Measurements from ENCODE around the gene KAT5. TPM values are rescaled to one million over a fixed set of nuclear protein-coding genes. Genes with fewer than 3 reads are reported as not detected.

KAT5 gene
- 10 to 100 TPM; 49.0 to 50.5 TPM for total RNA-seq

DNA sequence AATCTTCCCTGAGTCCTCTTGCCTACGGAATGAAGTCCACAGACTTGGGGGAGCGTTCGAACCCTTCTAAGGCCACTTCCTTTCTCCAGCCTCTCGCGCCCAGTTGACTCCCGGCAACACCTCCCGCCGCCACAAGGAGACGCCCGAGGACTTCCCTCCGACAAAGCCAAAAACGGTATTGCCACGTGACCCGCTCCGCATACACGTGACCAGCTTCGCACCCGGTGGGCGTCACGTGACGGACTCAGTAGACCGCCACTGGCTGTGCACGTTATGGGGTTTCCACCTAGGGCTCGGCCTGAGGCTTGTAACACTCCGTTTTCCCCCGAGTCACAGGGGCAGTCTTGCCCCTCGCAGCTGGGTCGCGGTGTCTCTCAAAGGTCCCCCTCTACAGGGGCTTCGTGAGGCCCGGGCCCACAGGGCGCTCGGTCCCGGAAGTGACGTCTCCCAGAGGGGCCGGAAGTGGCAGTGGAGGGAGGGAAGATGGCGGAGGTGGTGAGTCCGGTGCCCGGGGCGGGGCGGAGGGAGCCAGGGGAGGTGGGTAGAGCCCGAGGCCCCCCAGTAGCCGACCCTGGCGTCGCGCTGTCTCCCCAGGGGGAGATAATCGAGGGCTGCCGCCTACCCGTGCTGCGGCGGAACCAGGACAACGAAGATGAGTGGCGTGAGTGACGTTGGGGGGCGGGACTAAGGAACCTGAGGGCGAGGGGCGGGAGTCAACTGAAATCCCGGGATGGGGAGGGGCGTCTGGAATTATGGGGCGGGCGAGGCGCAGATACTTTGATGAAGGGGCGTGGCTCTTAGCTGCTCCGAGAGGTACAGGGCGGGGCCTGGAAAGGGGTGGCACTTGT, at the start of gene KAT5:
KAT5 (plus strand) TSS at position 468 of the 848 bp plus-strand sequence; CDS start at position 484, 16 bp downstream.
- ATAC-seq (ENCODE audit: insufficient number of reproducible peaks, low FRiP score, low read depth), result peak; percentile 88
- Histone ChIP-seq H3K4me3 (peak within 1 kb of the TSS; percentile 99), H3K27me3 (replicated peaks; ENCODE audit: insufficient read depth) (no peaks in the 10 kb centered on the region), H3K4me1 (ENCODE audit: control insufficient read depth in 1 of 2, low read depth in 2 of 2) (peaks cover 5 to 31% of the 10 kb centered on the region in 2 donors), H3K36me3 (peaks cover 34% of the 10 kb centered on the region), H3K9me3 (no peaks in the 10 kb centered on the region), H3K27ac (peak within 1 kb of the TSS; percentile 95 to 100)
- DNase-seq (ENCODE audit: low spot score), result peak; percentile 97
- TF ChIP-seq, protein P1, sequence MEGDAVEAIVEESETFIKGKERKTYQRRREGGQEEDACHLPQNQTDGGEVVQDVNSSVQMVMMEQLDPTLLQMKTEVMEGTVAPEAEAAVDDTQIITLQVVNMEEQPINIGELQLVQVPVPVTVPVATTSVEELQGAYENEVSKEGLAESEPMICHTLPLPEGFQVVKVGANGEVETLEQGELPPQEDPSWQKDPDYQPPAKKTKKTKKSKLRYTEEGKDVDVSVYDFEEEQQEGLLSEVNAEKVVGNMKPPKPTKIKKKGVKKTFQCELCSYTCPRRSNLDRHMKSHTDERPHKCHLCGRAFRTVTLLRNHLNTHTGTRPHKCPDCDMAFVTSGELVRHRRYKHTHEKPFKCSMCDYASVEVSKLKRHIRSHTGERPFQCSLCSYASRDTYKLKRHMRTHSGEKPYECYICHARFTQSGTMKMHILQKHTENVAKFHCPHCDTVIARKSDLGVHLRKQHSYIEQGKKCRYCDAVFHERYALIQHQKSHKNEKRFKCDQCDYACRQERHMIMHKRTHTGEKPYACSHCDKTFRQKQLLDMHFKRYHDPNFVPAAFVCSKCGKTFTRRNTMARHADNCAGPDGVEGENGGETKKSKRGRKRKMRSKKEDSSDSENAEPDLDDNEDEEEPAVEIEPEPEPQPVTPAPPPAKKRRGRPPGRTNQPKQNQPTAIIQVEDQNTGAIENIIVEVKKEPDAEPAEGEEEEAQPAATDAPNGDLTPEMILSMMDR (IDR thresholded peaks at IDR 0.05), result peak; percentile 98

DNA sequence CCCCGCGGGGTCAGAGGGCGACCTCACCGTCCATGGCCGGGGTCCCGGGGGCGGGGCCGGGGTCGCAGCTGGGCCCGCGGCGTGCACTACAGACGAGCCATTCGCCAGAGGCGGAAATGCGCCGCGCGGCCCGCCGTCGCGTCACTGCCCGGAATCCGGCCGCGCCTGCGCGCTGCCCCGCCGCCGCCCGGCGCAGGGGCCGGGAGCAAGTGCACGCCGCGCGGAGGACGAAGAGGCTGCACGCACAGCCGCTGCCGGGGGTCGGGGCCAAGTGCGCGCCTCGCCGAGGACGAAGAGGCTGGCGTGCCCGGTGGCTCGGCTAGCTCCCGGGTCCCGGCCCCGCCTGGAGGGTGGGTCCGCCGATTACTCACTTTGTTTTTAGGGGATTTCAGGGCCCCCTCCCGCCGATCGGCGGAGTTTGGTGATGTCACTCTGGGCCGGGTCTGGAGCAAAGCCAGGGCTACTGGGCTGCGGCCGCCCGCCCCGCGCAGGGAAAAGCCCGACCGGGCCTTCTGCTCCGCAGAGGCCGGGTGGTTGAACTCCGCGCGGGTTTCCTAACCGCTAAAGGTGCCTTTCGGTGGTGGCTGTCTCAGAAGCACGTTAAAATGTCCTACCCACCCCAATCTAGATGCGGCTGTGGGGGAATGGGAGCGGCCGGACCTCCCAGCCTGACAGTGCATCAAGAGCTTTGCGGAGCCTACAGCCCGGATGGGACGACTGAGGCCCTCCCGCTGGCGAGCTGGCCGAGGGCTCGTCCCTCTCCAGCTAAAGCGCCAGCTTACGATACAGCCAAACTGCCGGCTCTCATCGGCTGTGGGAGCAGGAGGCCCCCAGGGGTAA, 49.0 kb upstream of the KAT5 start, which contains the start of gene RELA:
RELA (minus strand) TSS at position 118 of the 840 bp plus-strand sequence; CDS start at position 34, 84 bp downstream.
- DNase-seq (ENCODE audit: low spot score), result peak; percentile 81
- peaks cover 34% of the 10 kb centered on the region for H3K36me3 ChIP-seq
- ATAC-seq (ENCODE audit: insufficient number of reproducible peaks, low FRiP score, low read depth), result peak; percentile 70
- H3K9me3 ChIP-seq, result no peaks in the 10 kb centered on the region
- no peaks in the 10 kb centered on the region for H3K27me3 ChIP-seq (replicated peaks; ENCODE audit: insufficient read depth)
- H3K4me1 ChIP-seq (ENCODE audit: control insufficient read depth in 1 of 2, low read depth in 2 of 2), result peaks cover 14 to 25% of the 10 kb centered on the region in 2 donors
- H3K4me3 ChIP-seq, result peak within 1 kb of the TSS; percentile 93
- TF ChIP-seq, protein P1 (IDR thresholded peaks at IDR 0.05), result no peak
- H3K27ac ChIP-seq, result peak within 1 kb of the TSS; percentile 98 to 99

GRCh38 chr11:65663639-65664200, 48.3 kb upstream of the KAT5 start:
- Histone ChIP-seq H3K9me3 (no peaks in the 10 kb centered on the region), H3K36me3 (peaks cover 27% of the 10 kb centered on the region), H3K4me3 (peak overlapping the region; percentile 93), H3K4me1 (ENCODE audit: control insufficient read depth in 1 of 2, low read depth in 2 of 2) (peaks cover 14 to 25% of the 10 kb centered on the region in 2 donors), H3K27me3 (replicated peaks; ENCODE audit: insufficient read depth) (no peaks in the 10 kb centered on the region), H3K27ac (peak overlapping the region; percentile 98 to 99)
- ATAC-seq (ENCODE audit: insufficient number of reproducible peaks, low FRiP score, low read depth), result peak; percentile 11
- no peak for DNase-seq (ENCODE audit: low spot score)
- TF ChIP-seq, protein P1 (IDR thresholded peaks at IDR 0.05), result no peak

- H3K27me3 ChIP-seq (replicated peaks; ENCODE audit: insufficient read depth), result no peaks in the 10 kb centered on the region
- no peaks in the 10 kb centered on the region for H3K36me3 ChIP-seq
- no peak overlapping the region for H3K27ac ChIP-seq
- TF ChIP-seq, protein P1 (IDR thresholded peaks at IDR 0.05), result no peak
- H3K9me3 ChIP-seq, result no peaks in the 10 kb centered on the region
- H3K4me1 ChIP-seq (ENCODE audit: control insufficient read depth in 1 of 2, low read depth in 2 of 2), result no peaks in the 10 kb centered on the region
- DNase-seq (ENCODE audit: low spot score) (no peak), ATAC-seq (ENCODE audit: insufficient number of reproducible peaks, low FRiP score, low read depth) (no peak)
- H3K4me3 ChIP-seq, result no peak overlapping the region
Observed at GRCh38 chr11:65672180-65672860, 39.7 kb upstream of the KAT5 start.

Data from thoracic aorta (tissue), 2 donors.